ENCODE data around the gene ZNF207. TPM values are rescaled to one million over a fixed set of nuclear protein-coding genes. Genes with fewer than 3 reads are reported as not detected.
A peak's percentile ranks its signal among the peaks of the same experiment; 100 is the strongest.

Gene ZNF207
- total RNA-seq, 4 donors from 2014 or later, result 101 to 181 (median 137) TPM

GRCh38 chr17:32355649-32356377, 5.9 kb downstream of the ZNF207 start:
- Histone ChIP-seq H3K4me1 (peaks cover 44 to 88% (median 64%) of the 10 kb centered on the region in 3 donors), H3K4me3 (peak overlapping the region in 2 of 4 donors; percentile 8 to 19), H3K36me3 (peaks cover 24 to 87% (median 31%) of the 10 kb centered on the region in 3 donors), H3K27ac (peak overlapping the region in 3 of 4 donors; percentile 8 to 73 (median 69)), H3K27me3 (no peaks in the 10 kb centered on the region), H3K9me3 (no peaks in the 10 kb centered on the region)
- no peak for TF ChIP-seq CTCF (IDR thresholded peaks at IDR 0.05)
- no peak for TF ChIP-seq POLR2A (IDR thresholded peaks at IDR 0.05)
- intact Hi-C loops (cut with DNase I), result no loop called here
- no peak for DNase-seq
- 51 to 57% methylated on average over 6 of the region's 6 CpGs for WGBS, 2 donors

GRCh38 chr17:32356378-32356743, 6.4 kb downstream of the ZNF207 start:
- 76 to 84% methylated on average over 3 of the region's 3 CpGs for WGBS, 2 donors
- Histone ChIP-seq H3K4me3 (peak overlapping the region in 2 of 4 donors; percentile 8 to 19), H3K9me3 (no peaks in the 10 kb centered on the region), H3K27me3 (no peaks in the 10 kb centered on the region), H3K4me1 (peaks cover 44 to 88% (median 64%) of the 10 kb centered on the region in 3 donors), H3K27ac (peak overlapping the region in 2 of 4 donors; percentile 69 to 73), H3K36me3 (peaks cover 29 to 92% (median 34%) of the 10 kb centered on the region in 3 donors)
- no peak for DNase-seq
- TF ChIP-seq CTCF (IDR thresholded peaks at IDR 0.05) (no peak), POLR2A (IDR thresholded peaks at IDR 0.05) (no peak)
- intact Hi-C loops (cut with DNase I), result no loop called here

- H3K36me3 ChIP-seq, result peaks cover 29 to 96% (median 34%) of the 10 kb centered on the region in 3 donors
- H3K4me3 ChIP-seq, result no peak overlapping the region
- H3K9me3 ChIP-seq, result no peaks in the 10 kb centered on the region
- H3K27ac ChIP-seq, result peak overlapping the region in 2 of 4 donors; percentile 69 to 73
- H3K4me1 ChIP-seq, result peaks cover 44 to 85% (median 62%) of the 10 kb centered on the region in 3 donors
- H3K27me3 ChIP-seq, result no peaks in the 10 kb centered on the region
- no peak for DNase-seq
- WGBS, 2 donors, result 75 to 78% methylated on average over 5 of the region's 5 CpGs
- intact Hi-C loops (cut with DNase I), result no loop called here
- no peak for TF ChIP-seq CTCF (IDR thresholded peaks at IDR 0.05)
- TF ChIP-seq POLR2A (IDR thresholded peaks at IDR 0.05), result no peak
Observed at GRCh38 chr17:32356750-32357149, 6.8 kb downstream of the ZNF207 start.

GRCh38 chr17:32357615-32358014, 7.7 kb downstream of the ZNF207 start:
- 56 to 65% methylated on average over 4 to 8 of the region's 8 CpGs for WGBS, 2 donors
- H3K36me3 ChIP-seq, result peaks cover 34 to 96% (median 36%) of the 10 kb centered on the region in 3 donors
- no peaks in the 10 kb centered on the region for H3K27me3 ChIP-seq
- DNase-seq, result no peak
- intact Hi-C loops (cut with DNase I), result no loop called here
- H3K27ac ChIP-seq, result peak overlapping the region in 3 of 4 donors; percentile 20 to 73 (median 69)
- no peak overlapping the region for H3K4me3 ChIP-seq
- peaks cover 44 to 80% (median 53%) of the 10 kb centered on the region in 3 donors for H3K4me1 ChIP-seq
- no peaks in the 10 kb centered on the region for H3K9me3 ChIP-seq
- TF ChIP-seq POLR2A (IDR thresholded peaks at IDR 0.05) (no peak), CTCF (IDR thresholded peaks at IDR 0.05) (no peak)

- Histone ChIP-seq H3K27ac (no peak overlapping the region), H3K36me3 (peaks cover 28 to 99% (median 55%) of the 10 kb centered on the region in 3 donors), H3K9me3 (no peaks in the 10 kb centered on the region), H3K4me3 (no peak overlapping the region), H3K4me1 (peaks cover 11 to 46% (median 17%) of the 10 kb centered on the region in 3 donors), H3K27me3 (no peaks in the 10 kb centered on the region)
- intact Hi-C loops (cut with DNase I), result no loop called here
- no peak for DNase-seq
- 89 to 97% methylated on average over 1 of the region's 1 CpG for WGBS, 2 donors
- no peak for TF ChIP-seq POLR2A (IDR thresholded peaks at IDR 0.05)
- no peak for TF ChIP-seq CTCF (IDR thresholded peaks at IDR 0.05)
Observed at GRCh38 chr17:32361270-32361669, 11.3 kb downstream of the ZNF207 start.

Measured in esophagus squamous epithelium (tissue), 5 donors.